Stomach (tissue), 9 donors: ENCODE measurements around the gene MED17. TPM values are rescaled to one million over a fixed set of nuclear protein-coding genes. Genes with fewer than 3 reads are reported as not detected.

ENCODE experiments used
- DNase-seq, 2 donors: peaks; one replicate each; pipeline versions ENCODE4 v3.0.0 to v3.0.0-alpha.2; 2013 to 2019
- H3K27ac ChIP-seq, 5 donors: fragments of 200-600 bp in 4 of 5; sonication (generic) in 4 of 5; one replicate each; pipeline ENCODE4 v1.5.1; 2013 to 2019; ENCODE audit warnings: mild to moderate bottlenecking in 1 of 5, moderate library complexity in 1 of 5
- H3K27me3 ChIP-seq, 3 donors: fragments of 200-600 bp; sonication (generic); one replicate each; pipeline ENCODE4 v1.5.1; 2017 to 2019; ENCODE audit warnings: mixed run types in 1 of 3
- H3K36me3 ChIP-seq, 4 donors: fragments of 200-600 bp; sonication (generic); 1 replicate in 3 of 4; 2 replicates in 1 of 4; pipeline ENCODE4 v1.5.1; 2016 to 2019
- H3K4me1 ChIP-seq, 4 donors: fragments of 200-600 bp; sonication (generic); one replicate each; pipeline ENCODE4 v1.5.1; 2016 to 2019
- H3K4me3 ChIP-seq, 4 donors: fragments of 200-600 bp; sonication (generic) in 3 of 4; one replicate each; pipeline ENCODE4 v1.5.1; 2016 to 2019; ENCODE audit warnings: mild to moderate bottlenecking in 1 of 4
- H3K9me3 ChIP-seq, 4 donors: fragments of 200-600 bp; sonication (generic); one replicate each; pipeline ENCODE4 v1.5.1; 2016 to 2019
- EP300 ChIP-seq: sonication (generic); formaldehyde crosslinking; IDR thresholded peaks from one replicate; pipeline ENCODE4 v1.6.1; 2017; ENCODE audit warnings: antibody characterized with exemption
- POLR2A ChIP-seq, 4 donors: fragments of 450-650 bp; IDR thresholded peaks; one replicate each; pipeline ENCODE4 v1.6.1; 2016; ENCODE audit warnings: antibody characterized with exemption in 4 of 4, control low read depth in 2 of 4, mild to moderate bottlenecking in 1 of 4, moderate library complexity in 1 of 4
- POLR2AphosphoS5 ChIP-seq, 3 donors: sonication (generic); formaldehyde crosslinking; IDR thresholded peaks; one replicate each; pipeline ENCODE4 v1.6.1; 2016; ENCODE audit warnings: antibody characterized with exemption in 3 of 3
- WGBS, 5 donors: extraction: QIAGEN DNeasy Blood & Tissue Kit in 3 of 5; methylation state at CpG; one replicate each; pipeline versions ENCODE4 v1.1.5 to v1.1.7; 2013 to 2018; 5-methylcytosine and 5-hydroxymethylcytosine counted together
- intact Hi-C: fragments of 100-400 bp; cut with DNase I; formaldehyde crosslinking; loops from one replicate; pipeline ENCODE4 v1.15.1; 2023; ENCODE audit warnings: low total_unique reads
- polyA plus RNA-seq, 3 donors: library from polyadenylated mRNA; stranded (reverse); fragments of 200-250 nt; gene quantifications; one replicate each; pipeline ENCODE4 v1.2.3, GENCODE V29; 2013
- total RNA-seq, 5 donors: library from RNA; depleted of rRNA; stranded (reverse); fragments of >200 nt; gene quantifications; one replicate each; pipeline versions ENCODE4 v1.1.0 to v1.2.3, GENCODE V29; 2014 to 2016
- TF ChIP-seq, protein P1 (sequence below), 7 experiments: fragments of 450-650 bp in 4 of 7; fragments of 200-600 bp in 3 of 7; sonication (generic) in 3 of 7; IDR thresholded peaks; one replicate each; pipeline ENCODE4 v1.5.1; 2016 to 2019; ENCODE audit warnings: antibody characterized with exemption in 7 of 7, control low read depth in 2 of 7, mild to moderate bottlenecking in 1 of 7
- donor health status: healthy with polysubstance abuse.
- donor health status: Bipolar disorder and iron deficiency.
- donor health status: healthy.

The MED17 gene
- total and polyA plus RNA-seq, 8 donors: 6.5 to 121 (median 10.4) TPM

GRCh38 chr11:93843906-93844305 is 59.8 kb downstream of the MED17 start:
- no peak for DNase-seq
- no peak for TF ChIP-seq POLR2A (IDR thresholded peaks at IDR 0.05)
- TF ChIP-seq EP300: no peak
- TF ChIP-seq, protein P1, sequence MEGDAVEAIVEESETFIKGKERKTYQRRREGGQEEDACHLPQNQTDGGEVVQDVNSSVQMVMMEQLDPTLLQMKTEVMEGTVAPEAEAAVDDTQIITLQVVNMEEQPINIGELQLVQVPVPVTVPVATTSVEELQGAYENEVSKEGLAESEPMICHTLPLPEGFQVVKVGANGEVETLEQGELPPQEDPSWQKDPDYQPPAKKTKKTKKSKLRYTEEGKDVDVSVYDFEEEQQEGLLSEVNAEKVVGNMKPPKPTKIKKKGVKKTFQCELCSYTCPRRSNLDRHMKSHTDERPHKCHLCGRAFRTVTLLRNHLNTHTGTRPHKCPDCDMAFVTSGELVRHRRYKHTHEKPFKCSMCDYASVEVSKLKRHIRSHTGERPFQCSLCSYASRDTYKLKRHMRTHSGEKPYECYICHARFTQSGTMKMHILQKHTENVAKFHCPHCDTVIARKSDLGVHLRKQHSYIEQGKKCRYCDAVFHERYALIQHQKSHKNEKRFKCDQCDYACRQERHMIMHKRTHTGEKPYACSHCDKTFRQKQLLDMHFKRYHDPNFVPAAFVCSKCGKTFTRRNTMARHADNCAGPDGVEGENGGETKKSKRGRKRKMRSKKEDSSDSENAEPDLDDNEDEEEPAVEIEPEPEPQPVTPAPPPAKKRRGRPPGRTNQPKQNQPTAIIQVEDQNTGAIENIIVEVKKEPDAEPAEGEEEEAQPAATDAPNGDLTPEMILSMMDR (IDR thresholded peaks at IDR 0.05): no peak
- no peak for TF ChIP-seq POLR2AphosphoS5 (IDR thresholded peaks at IDR 0.05)
- no peaks in the 10 kb centered on the region for H3K36me3 ChIP-seq
- intact Hi-C loops: no loop called here
- no peak overlapping the region for H3K27ac ChIP-seq
- 94 to 98% (median 96%) methylated on average over 5 of the region's 5 CpGs for WGBS, 5 donors
- no peak overlapping the region for H3K4me3 ChIP-seq
- H3K27me3 ChIP-seq: no peaks in the 10 kb centered on the region
- peaks cover 0 to 8% (median under 1%) of the 10 kb centered on the region in 4 donors for H3K4me1 ChIP-seq
- no peaks in the 10 kb centered on the region for H3K9me3 ChIP-seq

GRCh38 chr11:93844568-93844967 is 60.5 kb downstream of the MED17 start:
- no peak for TF ChIP-seq EP300
- TF ChIP-seq POLR2A (IDR thresholded peaks at IDR 0.05): no peak
- TF ChIP-seq, protein P1 (IDR thresholded peaks at IDR 0.05): no peak
- TF ChIP-seq POLR2AphosphoS5 (IDR thresholded peaks at IDR 0.05): no peak
- Histone ChIP-seq H3K36me3 (no peaks in the 10 kb centered on the region), H3K4me3 (no peak overlapping the region), H3K27me3 (peaks cover 0 to 1% (median 0%) of the 10 kb centered on the region in 3 donors), H3K4me1 (peaks cover 4 to 14% (median 6%) of the 10 kb centered on the region in 4 donors), H3K27ac (no peak overlapping the region), H3K9me3 (no peaks in the 10 kb centered on the region)
- intact Hi-C loops: no loop called here
- WGBS, 5 donors: 76 to 81% (median 79%) methylated on average over 4 to 7 of the region's 7 CpGs
- DNase-seq: no peak

DNA sequence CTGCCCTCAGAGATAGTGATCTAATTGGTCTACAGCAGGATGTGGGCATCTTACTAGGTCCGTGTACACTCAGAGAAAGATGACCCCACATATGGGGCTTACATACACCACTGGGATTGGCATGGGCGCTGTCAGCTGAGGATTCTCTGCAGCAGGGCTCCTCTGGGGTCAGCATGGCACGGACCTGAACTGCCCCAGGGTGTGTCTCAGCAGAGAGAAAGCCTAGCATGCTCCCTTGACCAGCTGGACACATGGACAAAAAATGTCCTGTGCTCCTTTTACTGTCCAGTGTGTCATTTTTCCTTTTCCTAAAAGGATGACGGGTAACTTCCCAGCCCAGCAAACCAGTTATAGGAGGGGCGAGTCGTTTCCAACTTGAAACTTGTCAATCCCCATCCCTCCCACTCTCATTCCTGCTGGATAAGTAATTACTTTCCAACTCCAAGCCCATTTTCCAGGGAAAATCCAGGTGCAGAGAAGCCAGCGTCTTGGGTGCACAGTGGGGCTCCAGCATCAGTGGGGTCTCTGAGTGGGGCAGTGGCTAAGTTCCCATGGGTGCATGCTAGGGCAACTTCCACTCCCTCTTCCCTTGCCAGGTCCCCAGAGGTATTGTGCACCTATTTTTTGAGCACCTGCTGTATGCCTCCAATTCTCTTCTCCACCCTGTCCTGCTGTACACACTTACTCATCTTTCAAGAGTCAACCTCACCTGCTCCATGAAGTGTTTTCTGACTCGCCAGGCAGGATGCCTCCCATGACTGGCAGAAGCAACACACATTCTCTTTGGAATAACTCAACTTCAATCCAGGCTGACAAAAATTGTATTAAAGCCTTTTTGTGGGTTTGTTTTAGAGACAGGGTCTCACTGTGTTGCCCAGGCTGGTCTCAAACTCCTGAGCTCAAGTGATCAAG is 61.4 kb downstream of the MED17 start:
- H3K36me3 ChIP-seq: no peaks in the 10 kb centered on the region
- H3K27me3 ChIP-seq: peaks cover 0 to 10% (median 0%) of the 10 kb centered on the region in 3 donors
- DNase-seq: no peak
- no peak overlapping the region for H3K4me3 ChIP-seq
- TF ChIP-seq, protein P1 (IDR thresholded peaks at IDR 0.05): no peak
- TF ChIP-seq POLR2A (IDR thresholded peaks at IDR 0.05) (no peak), EP300 (no peak)
- 74 to 86% (median 82%) methylated on average over 8 of the region's 8 CpGs for WGBS, 5 donors
- intact Hi-C loops: no loop called here
- no peaks in the 10 kb centered on the region for H3K9me3 ChIP-seq
- no peak overlapping the region for H3K27ac ChIP-seq
- H3K4me1 ChIP-seq: peaks cover 7 to 23% (median 15%) of the 10 kb centered on the region in 4 donors

DNA sequence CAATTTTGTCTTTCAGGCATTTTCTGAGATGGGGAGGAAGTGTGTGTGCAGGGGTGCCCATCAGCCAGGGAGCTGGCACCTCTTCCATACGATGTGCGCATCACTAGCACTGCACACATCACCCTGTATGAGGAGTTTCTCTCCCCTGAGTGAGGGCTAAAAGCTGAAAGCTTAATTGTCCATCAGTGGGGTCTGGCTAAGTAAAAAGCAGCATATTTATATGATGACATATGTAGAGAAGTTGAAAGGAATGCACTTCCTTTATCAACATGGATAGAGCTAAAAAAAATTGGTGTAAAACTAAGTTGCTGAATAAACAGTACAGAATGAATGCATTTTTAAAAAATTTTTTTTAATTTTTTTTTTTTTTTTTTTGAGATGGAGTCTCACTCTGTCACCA is 62.3 kb downstream of the MED17 start:
- no peak overlapping the region for H3K4me3 ChIP-seq
- H3K4me1 ChIP-seq: peaks cover 7 to 29% (median 19%) of the 10 kb centered on the region in 4 donors
- H3K27me3 ChIP-seq: peaks cover 0 to 11% (median 0%) of the 10 kb centered on the region in 3 donors
- no peaks in the 10 kb centered on the region for H3K9me3 ChIP-seq
- H3K36me3 ChIP-seq: no peaks in the 10 kb centered on the region
- intact Hi-C loops: no loop called here
- no peak for TF ChIP-seq EP300
- TF ChIP-seq, protein P1 (IDR thresholded peaks at IDR 0.05): no peak
- TF ChIP-seq POLR2AphosphoS5 (IDR thresholded peaks at IDR 0.05): no peak
- TF ChIP-seq POLR2A (IDR thresholded peaks at IDR 0.05): no peak
- DNase-seq: no peak
- H3K27ac ChIP-seq: no peak overlapping the region
- 78 to 96% (median 92%) methylated on average over 2 of the region's 2 CpGs for WGBS, 5 donors
